Ishikawa (cell line): Measurements from ENCODE around the gene ALDH3A2.

Experiments
- CEBPB ChIP-seq: IDR thresholded peaks from 2 replicates; pipeline ENCODE4 v1.6.1; 2012
- CREB1 ChIP-seq: IDR thresholded peaks from 2 replicates; pipeline ENCODE4 v1.6.1; 2012; ENCODE audit warnings: low read depth
- EGR1 ChIP-seq: IDR thresholded peaks from 2 replicates; pipeline ENCODE4 v1.6.1; 2012
- EP300 ChIP-seq: IDR thresholded peaks from 2 replicates; pipeline ENCODE4 v1.6.1; 2012; ENCODE audit warnings: borderline replicate concordance
- FOXM1 ChIP-seq: IDR thresholded peaks from 2 replicates; pipeline ENCODE4 v1.6.1; 2012; ENCODE audit warnings: low read depth, borderline replicate concordance
- MAX ChIP-seq: IDR thresholded peaks from 2 replicates; pipeline ENCODE4 v1.6.1; 2012
- NFIC ChIP-seq: IDR thresholded peaks from 2 replicates; pipeline ENCODE4 v1.6.1; 2012
- RAD21 ChIP-seq: IDR thresholded peaks from 2 replicates; pipeline ENCODE4 v1.6.1; 2012; ENCODE audit warnings: low read depth
- REST ChIP-seq: IDR thresholded peaks from 2 replicates; pipeline ENCODE4 v1.6.1; 2012; ENCODE audit warnings: low read depth, mild to moderate bottlenecking
- TAF1 ChIP-seq: IDR thresholded peaks from 2 replicates; pipeline ENCODE4 v1.6.1; 2012; ENCODE audit warnings: low read depth, mild to moderate bottlenecking
- TCF12 ChIP-seq: IDR thresholded peaks from 2 replicates; pipeline ENCODE4 v1.6.1; 2012; ENCODE audit warnings: low read depth
- TEAD4 ChIP-seq: IDR thresholded peaks from 2 replicates; pipeline ENCODE4 v1.6.1; 2012
- USF1 ChIP-seq: IDR thresholded peaks from 2 replicates; pipeline ENCODE4 v1.6.1; 2012
- YY1 ChIP-seq: IDR thresholded peaks from 2 replicates; pipeline ENCODE4 v1.6.1; 2012; ENCODE audit warnings: low read depth
- ZBTB7A ChIP-seq: IDR thresholded peaks from 2 replicates; pipeline ENCODE4 v1.6.1; 2012; ENCODE audit warnings: low read depth

ALDH3A2 gene

GRCh38 chr17:19683117-19683516 lies 34.6 kb downstream of the ALDH3A2 start:
- no peak for TF ChIP-seq YY1
- no peak for TF ChIP-seq RAD21
- TF ChIP-seq REST = no peak
- TF ChIP-seq FOXM1 = no peak
- TF ChIP-seq CREB1 = no peak
- no peak for TF ChIP-seq ZBTB7A
- TF ChIP-seq TAF1 = no peak
- no peak for TF ChIP-seq USF1
- TF ChIP-seq MAX = no peak
- no peak for TF ChIP-seq NFIC
- no peak for TF ChIP-seq CEBPB
- TF ChIP-seq EGR1 = no peak
- no peak for TF ChIP-seq EP300
- no peak for TF ChIP-seq TEAD4
- TF ChIP-seq TCF12 = no peak

GRCh38 chr17:19686400-19687090 lies 38.0 kb downstream of the ALDH3A2 start:
- TF ChIP-seq CREB1 = no peak
- TF ChIP-seq USF1 = no peak
- no peak for TF ChIP-seq YY1
- TF ChIP-seq REST = no peak
- no peak for TF ChIP-seq CEBPB
- TF ChIP-seq RAD21 = no peak
- TF ChIP-seq EP300 = no peak

- TF ChIP-seq MAX (no peak; the same call in 1 of the 2 replicates), TAF1 (no peak), TEAD4 (0 out of 2 replicates have a peak, but pooled peaks have one; percentile 9), FOXM1 (no peak), TCF12 (no peak), RAD21 (no peak), ZBTB7A (no peak)
Observed at GRCh38 chr17:19702217-19702641, 53.7 kb downstream of the ALDH3A2 start.

- TF ChIP-seq EGR1 (peak; percentile 24; the same call in 1 of the 2 replicates), EP300 (no peak), YY1 (no peak), USF1 (peak; percentile 58)
Observed at GRCh38 chr17:19703106-19703827, 54.7 kb downstream of the ALDH3A2 start.

- no peak for TF ChIP-seq TAF1
- TF ChIP-seq TEAD4 = no peak; the same call in 1 of the 2 replicates
- TF ChIP-seq ZBTB7A = no peak; the same call in 1 of the 2 replicates
- TF ChIP-seq YY1 = no peak
- peak; percentile 33; the same call in 1 of the 2 replicates for TF ChIP-seq NFIC
- no peak for TF ChIP-seq EGR1
- 0 out of 2 replicates have a peak, but pooled peaks have one; percentile 34 for TF ChIP-seq EP300
- TF ChIP-seq REST = no peak
- no peak for TF ChIP-seq RAD21
- TF ChIP-seq CEBPB = no peak
- no peak for TF ChIP-seq CREB1
- TF ChIP-seq FOXM1 = no peak
- no peak for TF ChIP-seq TCF12
- TF ChIP-seq MAX = peak; percentile 23; the same call in 1 of the 2 replicates
- TF ChIP-seq USF1 = no peak
Observed at GRCh38 chr17:19703828-19704613, 55.5 kb downstream of the ALDH3A2 start.
